ENCODE results near the gene METTL3. TPM values are rescaled to one million over a fixed set of nuclear protein-coding genes. Genes with fewer than 3 reads are reported as not detected.

METTL3 gene
- total and polyA plus RNA-seq, 2 donors (not counting 3 experiments of a cell fraction or from before 2014, with no cell fraction given): 65.0 to 85.3 TPM

DNA sequence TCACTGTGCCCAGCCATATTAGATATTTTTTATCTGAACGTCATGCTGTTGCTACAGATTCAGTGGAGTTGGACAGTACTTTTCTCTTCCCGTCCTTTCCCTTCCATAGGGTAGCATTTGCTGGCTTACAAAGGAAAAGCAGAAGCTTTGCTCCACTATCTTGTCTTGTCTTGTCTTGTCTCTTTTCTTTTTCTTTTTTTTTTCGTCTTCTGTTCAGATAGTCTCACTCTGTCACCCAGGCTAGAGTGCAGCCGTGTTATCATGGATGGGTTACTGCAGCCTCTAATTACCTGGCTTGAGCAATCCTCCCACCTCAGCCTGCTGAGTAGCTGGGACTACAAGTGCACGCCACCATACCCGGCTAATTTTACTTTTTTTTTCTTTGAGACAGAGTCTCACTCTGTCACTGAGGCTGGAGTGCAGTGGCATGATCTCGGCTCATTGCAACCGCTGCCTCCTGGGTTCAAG is 47.6 kb upstream of the METTL3 start:
- TF ChIP-seq POLR2AphosphoS5 (IDR thresholded peaks at IDR 0.05; ENCODE audit: insufficient read depth, low read depth, low read length): no peak
- TF ChIP-seq GATA2 (IDR thresholded peaks at IDR 0.05; ENCODE audit: insufficient read depth, insufficient read length, low read depth, low read length): no peak
- TF ChIP-seq CTCF (IDR thresholded peaks at IDR 0.05; ENCODE audit: extremely low read depth in 1 of 2, insufficient read depth in 1 of 2, low read depth in 1 of 2, low read length in 2 of 2): no peak
- TF ChIP-seq MYC (IDR thresholded peaks at IDR 0.05; ENCODE audit: low read depth, low read length): no peak
- no peak for TF ChIP-seq JUN (IDR thresholded peaks at IDR 0.05; ENCODE audit: borderline replicate concordance, insufficient read depth, insufficient read length, low read depth)
- no peak for TF ChIP-seq EZH2 (IDR thresholded peaks at IDR 0.05; ENCODE audit: borderline replicate concordance, low read depth, low read length, severe bottlenecking)
- TF ChIP-seq MAX (IDR thresholded peaks at IDR 0.05; ENCODE audit: insufficient read depth, insufficient read length): no peak
- TF ChIP-seq FOS (IDR thresholded peaks at IDR 0.05; ENCODE audit: borderline replicate concordance, insufficient read depth, low read length): no peak
- no peak for TF ChIP-seq POLR2A (IDR thresholded peaks at IDR 0.05; ENCODE audit: low read depth, low read length)
- FAIRE-seq: no peak
- no TSS peak for BruUV-seq (replicated peaks)
- dilution Hi-C loops (cut with MboI; ENCODE audit: extremely low pct_ligation_motif_present, low sequenced_read_pairs) (no loop called here), intact Hi-C loops (cut with micrococcal nuclease) (loop anchor here (5.0 kb wide), 2 partner anchors 151 to 191 kb away; no protein-coding TSS in a partner anchor)
- H3K27me3 ChIP-seq (ENCODE audit: control insufficient read depth in 2 of 2, insufficient read depth in 2 of 2, low read length in 2 of 2): no peaks in the 10 kb centered on the region
- H3K4me2 ChIP-seq (ENCODE audit: insufficient read depth, low read length): no peak overlapping the region
- ChIA-PET CTCF (interaction anchor here (3.0 to 6.1 kb wide), 2 partner anchors 48 to 61 kb away, joined by 17 to 128 read pairs; partner anchors contain the start of gene METTL3), POLR2A (no interaction called here)
- H3K9me1 ChIP-seq (replicated peaks; ENCODE audit: control insufficient read depth, extremely low read depth, insufficient read depth, low read length): no peaks in the 10 kb centered on the region
- no peak overlapping the region for H3K27ac ChIP-seq (ENCODE audit: insufficient read depth, low read depth, low read length)
- H3K9me3 ChIP-seq (replicated peaks; ENCODE audit: control insufficient read depth, insufficient read depth, low read length): no peaks in the 10 kb centered on the region
- H3K4me1 ChIP-seq (ENCODE audit: control insufficient read depth, extremely low read depth, insufficient read depth, low read length): peaks cover 5% of the 10 kb centered on the region
- no peaks in the 10 kb centered on the region for H3K36me3 ChIP-seq (ENCODE audit: control insufficient read depth in 2 of 2, extremely low read depth in 1 of 2, insufficient read depth in 2 of 2, low read length in 2 of 2)
- H3K9ac ChIP-seq (replicated peaks; ENCODE audit: extremely low read depth, insufficient read depth, low read length): no peak overlapping the region
- H3K79me2 ChIP-seq (ENCODE audit: control insufficient read depth, insufficient read depth, low read length): no peaks in the 10 kb centered on the region
- H2AFZ ChIP-seq (ENCODE audit: low read depth, low read length): no peak overlapping the region
- no peaks in the 10 kb centered on the region for H4K20me1 ChIP-seq (replicated peaks; ENCODE audit: control insufficient read depth, extremely low read depth, insufficient read depth, low read length)
- H3K4me3 ChIP-seq (replicated peaks in 1 of 3; ENCODE audit: insufficient read depth in 1 of 3, low read depth in 1 of 3, low read length in 3 of 3): no peak overlapping the region
- DNase-seq (ENCODE audit: low read depth, low spot score): no peak

All from endothelial cell of umbilical vein (primary cell).